ENCODE measurements around the gene HOXA4.

- TF ChIP-seq CTCF (IDR thresholded peaks at IDR 0.05) (no peak), POLR2A (IDR thresholded peaks at IDR 0.05) (no peak)
Observed at GRCh38 chr7:27178366-27178765, 47.8 kb upstream of the HOXA4 start.
